ENCODE results near the gene MIDN. TPM values are rescaled to one million over a fixed set of nuclear protein-coding genes. Genes with fewer than 3 reads are reported as not detected.

The MIDN gene
- total RNA-seq, 2 donors from 2014 or later = 85.9 to 88.3 TPM

- peak; percentile 76 for DNase-seq (ENCODE audit: low spot score)
- ATAC-seq = peak; percentile 24 to 44
- Mint-ChIP-seq H3K4me1 (ENCODE audit: low read depth in 2 of 2) (peaks cover 25 to 39% of the 10 kb centered on the region in 2 donors), H3K36me3 (no peaks in the 10 kb centered on the region), H3K4me3 (peak overlapping the region; percentile 93), H3K27ac (peak overlapping the region; percentile 93 to 97), H3K27me3 (no peaks in the 10 kb centered on the region), H3K9me3 (no peaks in the 10 kb centered on the region)
Observed at GRCh38 chr19:1259876-1260748, 11.7 kb downstream of the MIDN start.

GRCh38 chr19:1260749-1261537 is 12.6 kb downstream of the MIDN start:
- DNase-seq (ENCODE audit: low spot score) = peak; percentile 98
- no peaks in the 10 kb centered on the region for H3K36me3 Mint-ChIP-seq
- H3K4me1 Mint-ChIP-seq (ENCODE audit: low read depth in 2 of 2) = peaks cover 28 to 40% of the 10 kb centered on the region in 2 donors
- H3K27me3 Mint-ChIP-seq = no peaks in the 10 kb centered on the region
- ATAC-seq = peak; percentile 93
- H3K4me3 Mint-ChIP-seq = peak overlapping the region; percentile 93
- peak overlapping the region; percentile 91 to 93 for H3K27ac Mint-ChIP-seq
- no peaks in the 10 kb centered on the region for H3K9me3 Mint-ChIP-seq

GRCh38 chr19:1261538-1261797 is 13.1 kb downstream of the MIDN start:
- peaks cover 28 to 40% of the 10 kb centered on the region in 2 donors for H3K4me1 Mint-ChIP-seq (ENCODE audit: low read depth in 2 of 2)
- no peaks in the 10 kb centered on the region for H3K36me3 Mint-ChIP-seq
- no peaks in the 10 kb centered on the region for H3K9me3 Mint-ChIP-seq
- DNase-seq (ENCODE audit: low spot score) (no peak), ATAC-seq (no peak)
- peak overlapping the region; percentile 91 to 93 for H3K27ac Mint-ChIP-seq
- H3K27me3 Mint-ChIP-seq = no peaks in the 10 kb centered on the region
- peak overlapping the region; percentile 93 for H3K4me3 Mint-ChIP-seq

- ATAC-seq (no peak), DNase-seq (ENCODE audit: low spot score) (peak; percentile 61)
- peaks cover 29 to 40% of the 10 kb centered on the region in 2 donors for H3K4me1 Mint-ChIP-seq (ENCODE audit: low read depth in 2 of 2)
Observed at GRCh38 chr19:1261798-1262622, 13.6 kb downstream of the MIDN start.

GRCh38 chr19:1262623-1263123 is 14.3 kb downstream of the MIDN start:
- peaks cover 32 to 41% of the 10 kb centered on the region in 2 donors for H3K4me1 Mint-ChIP-seq (ENCODE audit: low read depth in 2 of 2)
- no peaks in the 10 kb centered on the region for H3K27me3 Mint-ChIP-seq
- H3K36me3 Mint-ChIP-seq = no peaks in the 10 kb centered on the region
- H3K4me3 Mint-ChIP-seq = peak overlapping the region; percentile 34
- no peak overlapping the region for H3K27ac Mint-ChIP-seq
- H3K9me3 Mint-ChIP-seq = no peaks in the 10 kb centered on the region
- DNase-seq (ENCODE audit: low spot score) (peak; percentile 59), ATAC-seq (no peak)

More at GRCh38 chr19:1261798-1262622, 13.6 kb downstream of the MIDN start:
- Mint-ChIP-seq H3K36me3 (no peaks in the 10 kb centered on the region), H3K9me3 (no peaks in the 10 kb centered on the region), H3K27ac (peak overlapping the region; percentile 91 to 93), H3K27me3 (no peaks in the 10 kb centered on the region), H3K4me3 (peak overlapping the region; percentile 93)

GRCh38 chr19:1263188-1263587 is 14.8 kb downstream of the MIDN start:
- ATAC-seq = no peak
- Mint-ChIP-seq H3K36me3 (no peaks in the 10 kb centered on the region), H3K4me1 (ENCODE audit: low read depth in 2 of 2) (peaks cover 36 to 38% of the 10 kb centered on the region in 2 donors), H3K27ac (peak overlapping the region in 1 of 2 donors; percentile 82), H3K9me3 (no peaks in the 10 kb centered on the region), H3K27me3 (no peaks in the 10 kb centered on the region), H3K4me3 (peak overlapping the region; percentile 34)
- no peak for DNase-seq (ENCODE audit: low spot score)

GRCh38 chr19:1264801-1265614 is 16.6 kb downstream of the MIDN start:
- peaks cover 39 to 41% of the 10 kb centered on the region in 2 donors for H3K4me1 Mint-ChIP-seq (ENCODE audit: low read depth in 2 of 2)
- DNase-seq (ENCODE audit: low spot score) (peak; percentile 56), ATAC-seq (no peak)
- no peaks in the 10 kb centered on the region for H3K27me3 Mint-ChIP-seq
- H3K27ac Mint-ChIP-seq = peak overlapping the region; percentile 22 to 62
- H3K36me3 Mint-ChIP-seq = peaks cover 2% of the 10 kb centered on the region
- peak overlapping the region; percentile 36 for H3K4me3 Mint-ChIP-seq
- no peaks in the 10 kb centered on the region for H3K9me3 Mint-ChIP-seq

GRCh38 chr19:1265615-1266128 is 17.3 kb downstream of the MIDN start:
- H3K27me3 Mint-ChIP-seq = no peaks in the 10 kb centered on the region
- H3K36me3 Mint-ChIP-seq = peaks cover 9% of the 10 kb centered on the region
- no peaks in the 10 kb centered on the region for H3K9me3 Mint-ChIP-seq
- peak overlapping the region; percentile 64 for H3K4me3 Mint-ChIP-seq
- H3K4me1 Mint-ChIP-seq (ENCODE audit: low read depth in 2 of 2) = peaks cover 45 to 46% of the 10 kb centered on the region in 2 donors
- peak in 1 of 2 donors; percentile 14 for ATAC-seq
- peak overlapping the region in 1 of 2 donors; percentile 22 for H3K27ac Mint-ChIP-seq
- peak; percentile 79 for DNase-seq (ENCODE audit: low spot score)

- ATAC-seq (peak; percentile 68 to 78), DNase-seq (ENCODE audit: low spot score) (peak; percentile 94)
- Mint-ChIP-seq H3K4me1 (ENCODE audit: low read depth in 2 of 2) (peaks cover 49 to 50% of the 10 kb centered on the region in 2 donors), H3K27ac (peak overlapping the region in 1 of 2 donors; percentile 22), H3K36me3 (peaks cover 13% of the 10 kb centered on the region), H3K27me3 (no peaks in the 10 kb centered on the region), H3K9me3 (no peaks in the 10 kb centered on the region), H3K4me3 (peak overlapping the region; percentile 64)
Observed at GRCh38 chr19:1266129-1266915, 17.9 kb downstream of the MIDN start.

GRCh38 chr19:1266916-1267476 is 18.6 kb downstream of the MIDN start:
- ATAC-seq (peak; percentile 27 to 38), DNase-seq (ENCODE audit: low spot score) (peak; percentile 87)
- no peaks in the 10 kb centered on the region for H3K9me3 Mint-ChIP-seq
- H3K36me3 Mint-ChIP-seq = peaks cover 13% of the 10 kb centered on the region
- no peak overlapping the region for H3K27ac Mint-ChIP-seq
- peaks cover 49 to 50% of the 10 kb centered on the region in 2 donors for H3K4me1 Mint-ChIP-seq (ENCODE audit: low read depth in 2 of 2)
- H3K27me3 Mint-ChIP-seq = no peaks in the 10 kb centered on the region
- peak overlapping the region; percentile 81 for H3K4me3 Mint-ChIP-seq

GRCh38 chr19:1267477-1268225 is 19.3 kb downstream of the MIDN start:
- ATAC-seq (no peak), DNase-seq (ENCODE audit: low spot score) (no peak)
- Mint-ChIP-seq H3K27ac (peak overlapping the region; percentile 88 to 94), H3K36me3 (peaks cover 17% of the 10 kb centered on the region), H3K9me3 (no peaks in the 10 kb centered on the region), H3K4me1 (ENCODE audit: low read depth in 2 of 2) (peaks cover 51 to 53% of the 10 kb centered on the region in 2 donors), H3K4me3 (peak overlapping the region; percentile 81), H3K27me3 (no peaks in the 10 kb centered on the region)
